Retinal pigment epithelial cell (primary cell): ENCODE measurements around the gene MYOF.
"Not testable (repeated sequence)": the region's sequence is repeated elsewhere in the genome, so short reads cannot be mapped to it uniquely, and the experiment has no call there.

Experiments used
- DNase-seq: peaks from one replicate; pipeline ENCODE4 v3.0.0-alpha.2; 2010; ENCODE audit warnings: low read depth
- H3K4me3 ChIP-seq: 2 replicates; pipeline ENCODE4 v1.5.1; 2011; ENCODE audit warnings: mild to moderate bottlenecking, low read length, control low read depth, moderate library complexity
- CTCF ChIP-seq: conservative IDR thresholded peaks from 2 replicates; pipeline ENCODE4 v1.5.1; 2011; ENCODE audit warnings: low read depth, low read length, control low read depth, inconsistent platforms

Gene MYOF

GRCh38 chr10:93425861-93426260 lies 56.3 kb downstream of the MYOF start:
- no peak for TF ChIP-seq CTCF
- no peak for DNase-seq
- no peak overlapping the region for H3K4me3 ChIP-seq

GRCh38 chr10:93422118-93422517 lies 60.0 kb downstream of the MYOF start:
- no peak overlapping the region for H3K4me3 ChIP-seq
- no peak for TF ChIP-seq CTCF
- DNase-seq: no peak

- no peak for TF ChIP-seq CTCF
- H3K4me3 ChIP-seq: no peak overlapping the region
- DNase-seq: no peak
Observed at GRCh38 chr10:93420944-93421825, 60.9 kb downstream of the MYOF start.

GRCh38 chr10:93420091-93420490 lies 62.0 kb downstream of the MYOF start:
- no peak for TF ChIP-seq CTCF
- no peak for DNase-seq
- no peak overlapping the region for H3K4me3 ChIP-seq

- H3K4me3 ChIP-seq, DNase-seq: not testable (repeated sequence)
Observed at GRCh38 chr10:93419016-93419415, 63.1 kb downstream of the MYOF start.

GRCh38 chr10:93417921-93418320 lies 64.2 kb downstream of the MYOF start:
- DNase-seq: no peak
- H3K4me3 ChIP-seq: no peak overlapping the region
- no peak for TF ChIP-seq CTCF

GRCh38 chr10:93417266-93417665 lies 64.9 kb downstream of the MYOF start:
- H3K4me3 ChIP-seq: no peak overlapping the region
- DNase-seq: no peak
- no peak for TF ChIP-seq CTCF
